Femur (tissue), 1 donor: ENCODE measurements around the gene CAMSAP3.
"Not testable (repeated sequence)": the region's sequence is repeated elsewhere in the genome, so short reads cannot be mapped to it uniquely, and the experiment has no call there.

Source experiments
- DNase-seq: peaks from one replicate; pipeline ENCODE4 v3.0.0-alpha.2; 2017

CAMSAP3 gene

DNA sequence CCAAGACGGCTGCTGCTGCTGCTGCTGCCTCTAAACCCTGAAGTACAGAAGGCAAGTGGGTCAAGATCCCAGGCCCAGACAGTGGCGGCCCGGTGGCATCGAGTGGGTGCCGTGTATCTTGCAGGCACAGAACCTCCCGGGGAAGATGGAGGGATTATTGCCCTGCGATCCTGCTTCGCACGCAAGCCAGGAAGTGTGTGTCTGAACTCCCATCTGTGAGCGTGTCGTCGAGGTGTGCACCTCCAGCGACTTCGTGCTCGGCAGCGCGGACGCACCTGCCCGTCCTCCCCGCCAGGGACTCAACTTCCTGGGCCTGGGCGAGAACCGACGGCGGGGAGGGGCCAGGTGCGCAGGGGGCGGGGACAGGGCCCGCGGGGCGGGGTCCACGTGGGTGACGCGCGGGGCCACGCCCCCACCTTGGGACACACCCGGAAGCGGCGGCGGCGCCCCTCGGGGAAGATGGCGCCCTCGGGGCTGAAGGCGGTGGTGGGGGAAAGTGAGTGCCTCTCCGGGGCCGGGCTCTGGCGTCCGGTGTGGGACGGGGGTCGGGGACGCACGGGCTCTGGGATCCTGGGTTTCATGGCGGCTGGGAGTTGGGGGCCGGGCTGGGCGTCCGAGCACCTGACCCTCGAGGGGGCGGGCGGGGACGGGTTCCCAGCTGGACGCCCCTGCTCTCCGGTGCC, 41.2 kb downstream of the CAMSAP3 start, which contains the start of gene STXBP2:
Gene STXBP2, plus strand, starts transcription at position 420 of the 683 bp plus-strand sequence. Its CDS starts 40 bp downstream, at position 460.
- peak; percentile 66 for DNase-seq

DNA sequence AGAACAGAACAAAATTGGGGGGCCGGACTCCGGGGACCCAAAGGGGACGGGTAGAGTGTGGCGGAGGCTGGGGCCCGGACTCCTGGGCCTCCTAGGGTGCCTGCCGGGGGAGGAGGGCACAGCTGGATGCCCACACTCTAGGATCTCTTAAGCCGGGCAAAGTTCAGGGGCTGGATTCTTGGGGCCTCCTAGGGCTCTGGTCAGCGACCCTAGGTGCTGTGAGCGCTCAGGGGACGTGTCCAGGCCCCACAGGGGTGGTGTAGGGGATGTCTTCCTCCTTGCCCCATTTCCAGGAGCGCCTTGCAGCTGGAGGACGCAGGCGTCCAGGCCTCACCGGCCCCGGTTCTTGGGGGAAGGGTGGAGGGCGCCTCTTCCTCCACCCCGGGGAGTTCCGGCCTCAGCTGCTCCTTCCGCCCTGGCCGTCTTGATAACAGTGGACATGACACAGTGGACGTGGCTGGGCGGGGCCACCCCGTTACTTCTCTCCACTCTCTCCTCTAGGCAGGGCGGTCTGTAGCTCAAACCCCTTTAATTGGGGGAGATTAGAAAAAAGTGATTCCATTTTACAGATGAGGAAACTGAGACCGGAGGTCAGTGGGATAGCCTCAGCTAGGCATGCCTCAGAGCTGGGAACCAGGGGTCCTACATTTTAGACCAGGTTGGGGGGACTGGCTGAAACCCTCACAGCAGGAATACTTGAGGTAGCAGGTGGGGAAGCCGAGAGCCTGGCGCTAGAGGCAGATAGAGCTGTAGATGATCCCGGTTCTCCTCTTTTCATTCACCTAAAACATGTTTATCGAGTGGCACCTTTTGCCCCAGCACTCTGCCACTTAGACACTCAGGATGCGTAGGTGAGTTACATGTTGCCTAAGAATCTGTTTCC, 42.0 kb downstream of the CAMSAP3 start:
- peak; percentile 47 for DNase-seq

DNA sequence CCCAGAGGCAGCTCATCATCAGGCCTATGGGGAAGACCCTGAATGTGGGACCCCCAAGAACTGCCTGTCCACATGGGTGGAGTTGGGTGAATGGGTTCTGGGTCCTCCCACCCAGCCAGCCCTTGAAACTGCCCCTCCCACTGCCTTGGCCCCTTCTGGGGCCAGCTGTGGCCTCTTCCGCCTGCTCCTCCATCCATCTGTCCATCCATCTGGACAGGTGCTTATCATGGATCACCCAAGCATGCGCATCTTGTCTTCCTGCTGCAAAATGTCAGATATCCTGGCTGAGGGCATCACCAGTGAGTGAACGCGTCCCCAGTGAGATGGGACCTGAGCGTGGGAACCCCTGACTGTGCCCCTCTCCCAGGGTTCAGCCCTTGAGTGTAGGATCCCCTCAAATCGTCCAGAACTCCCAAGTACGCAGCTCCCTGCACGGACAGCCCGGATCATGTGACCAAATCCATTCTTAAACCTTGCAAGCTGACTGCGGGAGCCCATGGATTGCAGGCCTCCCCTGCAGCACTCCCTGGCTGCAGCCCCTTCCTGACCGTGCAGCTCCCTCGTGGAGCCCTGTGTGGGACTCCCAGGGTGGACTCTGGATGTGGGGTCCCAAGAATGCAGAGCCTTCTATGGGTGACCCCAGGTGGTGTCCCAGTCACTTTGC, 43.3 kb downstream of the CAMSAP3 start:
- no peak for DNase-seq

DNA sequence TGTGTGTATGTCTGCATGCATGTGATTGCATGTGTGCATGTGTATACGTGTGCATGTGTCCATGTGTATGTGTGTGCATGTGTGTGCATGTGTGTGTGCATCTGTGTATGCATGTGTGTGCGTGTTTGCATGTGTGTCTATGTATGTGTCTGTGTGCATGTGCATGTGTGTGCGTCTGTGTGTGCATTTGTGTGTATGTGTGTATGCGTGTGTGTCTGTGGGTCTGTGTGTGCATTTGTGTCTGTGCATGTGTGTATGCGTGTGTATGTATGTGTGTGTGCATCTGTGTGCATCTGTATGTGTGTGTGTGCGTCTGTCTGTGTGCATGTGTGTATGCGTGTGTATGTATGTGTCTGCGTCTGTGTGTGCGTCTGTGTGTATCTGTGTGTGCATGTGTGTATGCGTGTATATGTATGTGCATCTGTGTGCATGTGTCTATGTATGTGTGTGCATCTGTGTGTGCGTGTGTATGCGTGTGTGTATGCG, 44.2 kb downstream of the CAMSAP3 start:
- DNase-seq = no peak

DNA sequence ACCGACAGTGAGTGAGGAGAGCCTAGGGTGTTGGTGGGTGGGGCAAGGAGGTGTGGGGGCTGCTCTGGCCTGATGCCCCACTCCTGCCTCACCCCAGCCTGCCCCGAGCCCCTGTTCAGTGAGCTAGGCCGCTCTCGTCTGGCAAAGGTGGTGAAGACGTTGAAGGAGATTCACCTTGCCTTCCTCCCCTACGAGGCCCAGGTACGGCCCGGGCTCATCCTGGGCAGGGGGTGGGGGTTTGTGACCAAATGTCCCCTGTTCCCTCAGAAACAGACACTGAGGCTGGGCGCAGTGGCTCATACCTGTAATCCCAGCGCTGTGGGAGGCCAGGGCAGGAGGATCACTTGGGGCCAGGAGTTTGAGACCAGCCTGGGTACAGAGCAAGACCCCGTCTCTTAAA, 45.1 kb downstream of the CAMSAP3 start:
- no peak for DNase-seq

DNA sequence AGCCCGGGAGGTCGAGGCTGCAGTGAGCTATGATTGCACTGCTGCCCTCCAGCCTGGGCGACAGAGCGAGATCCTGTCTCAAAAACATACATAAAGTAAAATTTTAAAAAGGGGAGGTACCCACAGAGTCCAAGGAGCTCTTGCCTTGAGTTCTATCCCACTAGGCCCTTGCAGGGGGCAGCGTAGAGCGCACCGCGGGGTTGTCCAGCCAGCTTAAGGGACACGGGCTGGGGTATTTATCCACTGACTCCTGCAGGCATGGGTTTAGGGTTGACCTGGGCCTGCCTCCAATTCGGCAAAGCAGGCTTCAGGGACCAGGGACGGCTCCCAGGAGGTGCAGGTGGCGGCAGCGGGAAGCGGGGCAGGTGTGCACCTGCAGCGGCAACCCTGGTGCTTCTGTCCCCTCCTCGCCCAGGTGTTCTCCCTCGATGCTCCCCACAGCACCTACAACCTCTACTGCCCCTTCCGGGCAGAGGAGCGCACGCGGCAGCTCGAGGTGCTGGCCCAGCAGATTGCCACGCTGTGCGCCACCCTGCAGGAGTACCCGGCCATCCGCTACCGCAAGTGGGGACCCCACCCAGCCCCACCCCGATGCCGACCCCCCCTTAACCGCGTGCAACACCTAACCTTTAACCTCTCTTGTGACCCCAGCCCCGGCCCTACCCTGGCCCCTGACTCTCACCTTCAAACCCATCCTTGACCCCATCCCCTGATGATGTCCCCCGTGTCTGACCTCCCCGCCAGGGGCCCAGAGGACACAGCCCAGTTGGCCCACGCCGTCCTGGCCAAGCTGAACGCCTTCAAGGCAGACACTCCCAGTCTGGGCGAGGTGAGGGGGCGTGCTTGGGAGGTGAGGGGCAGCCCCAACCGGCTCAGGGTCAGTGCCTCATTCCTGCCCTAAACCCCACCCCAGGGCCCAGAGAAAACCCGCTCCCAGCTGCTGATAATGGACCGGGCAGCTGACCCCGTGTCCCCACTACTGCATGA, 45.9 kb downstream of the CAMSAP3 start:
- DNase-seq = no peak

DNA sequence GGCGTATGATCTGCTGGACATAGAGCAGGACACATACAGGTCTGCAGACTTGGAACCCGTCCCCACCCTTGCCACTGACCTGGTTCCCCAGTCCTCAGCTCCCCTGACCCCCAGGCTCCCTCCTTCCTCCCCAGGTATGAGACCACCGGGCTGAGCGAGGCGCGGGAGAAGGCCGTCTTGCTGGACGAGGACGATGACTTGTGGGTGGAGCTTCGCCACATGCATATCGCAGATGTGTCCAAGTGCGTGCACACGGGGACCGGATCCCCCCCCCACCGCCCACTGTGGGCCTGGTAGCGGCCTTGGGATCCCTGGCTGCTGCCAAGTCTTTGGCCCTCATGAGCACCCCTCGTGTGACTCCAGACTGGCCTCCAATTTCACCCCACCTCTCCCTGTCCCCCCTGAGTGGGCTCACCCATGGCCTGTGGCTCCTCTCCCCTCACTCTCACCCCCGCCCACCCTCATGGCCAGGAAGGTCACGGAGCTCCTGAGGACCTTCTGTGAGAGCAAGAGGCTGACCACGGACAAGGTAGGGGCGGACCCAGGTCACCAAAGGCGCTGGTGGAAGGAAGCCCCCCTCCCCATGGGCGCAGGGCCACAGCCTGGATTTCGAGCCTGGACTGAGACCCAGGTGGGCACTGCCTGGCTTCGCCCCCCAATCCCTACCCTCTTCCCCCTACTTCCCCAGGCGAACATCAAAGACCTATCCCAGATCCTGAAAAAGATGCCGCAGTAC, 46.8 kb downstream of the CAMSAP3 start:
- no peak for DNase-seq

DNA sequence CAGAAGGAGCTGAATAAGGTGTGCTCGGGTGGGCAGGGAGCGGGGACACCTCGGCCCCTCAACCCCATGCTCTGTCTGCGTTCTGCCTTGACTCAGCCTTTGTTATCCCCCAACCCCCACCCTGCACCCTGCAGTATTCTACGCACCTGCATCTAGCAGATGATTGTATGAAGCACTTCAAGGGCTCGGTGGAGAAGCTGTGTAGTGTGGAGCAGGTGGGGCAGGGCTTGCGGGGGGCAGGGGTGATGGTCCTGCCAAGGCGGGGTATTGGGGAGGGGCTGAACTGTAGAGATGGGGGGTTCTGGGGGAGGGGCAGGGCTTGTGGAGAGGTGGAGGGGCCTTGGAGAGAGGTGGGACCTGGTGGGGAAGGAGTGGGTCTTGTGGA, 47.4 kb downstream of the CAMSAP3 start:
- no peak for DNase-seq

DNA sequence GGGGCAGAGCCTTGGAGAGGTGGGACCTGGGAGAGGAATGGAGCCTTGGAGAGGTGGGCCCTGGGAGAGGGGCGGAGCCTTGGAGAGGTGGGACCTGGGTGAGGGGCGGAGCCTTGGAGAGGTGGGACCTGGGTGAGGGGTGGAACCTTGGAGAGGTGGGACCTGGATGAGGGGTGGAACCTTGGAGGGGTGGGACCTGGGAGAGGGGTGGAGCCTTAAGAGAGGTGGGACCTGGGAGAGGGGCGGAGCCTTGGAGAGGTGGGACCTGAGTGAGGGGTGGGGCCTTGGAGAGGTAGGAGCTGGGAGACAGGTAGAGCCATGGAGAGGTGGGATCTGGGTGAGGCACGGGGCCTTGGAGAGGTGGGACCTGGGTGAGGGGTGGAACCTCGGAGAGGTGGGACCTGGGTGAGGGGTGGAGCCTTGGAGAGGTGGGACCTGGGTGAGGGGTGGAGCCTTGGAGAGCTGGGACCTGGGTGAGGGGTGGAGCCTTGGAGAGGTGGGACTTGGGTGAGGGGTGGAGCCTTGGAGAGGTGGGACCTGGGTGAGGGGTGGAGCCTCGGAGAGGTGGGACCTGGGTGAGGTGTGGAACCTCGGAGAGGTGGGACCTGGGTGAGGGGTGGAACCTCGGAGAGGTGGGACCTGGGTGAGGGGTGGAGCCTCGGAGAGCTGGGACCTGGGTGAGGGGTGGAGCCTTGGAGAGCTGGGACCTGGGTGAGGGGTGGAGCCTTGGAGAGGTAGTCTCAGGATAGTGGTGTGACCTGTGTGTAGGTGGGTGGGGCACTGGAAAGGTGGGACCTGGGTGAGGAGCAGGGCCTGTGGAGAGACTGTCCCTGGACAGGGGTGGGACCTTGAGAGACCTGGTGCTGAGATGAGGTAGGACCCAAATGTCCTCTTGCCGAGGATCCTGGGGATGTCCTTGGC, 48.2 kb downstream of the CAMSAP3 start:
- not testable (repeated sequence) for DNase-seq

DNA sequence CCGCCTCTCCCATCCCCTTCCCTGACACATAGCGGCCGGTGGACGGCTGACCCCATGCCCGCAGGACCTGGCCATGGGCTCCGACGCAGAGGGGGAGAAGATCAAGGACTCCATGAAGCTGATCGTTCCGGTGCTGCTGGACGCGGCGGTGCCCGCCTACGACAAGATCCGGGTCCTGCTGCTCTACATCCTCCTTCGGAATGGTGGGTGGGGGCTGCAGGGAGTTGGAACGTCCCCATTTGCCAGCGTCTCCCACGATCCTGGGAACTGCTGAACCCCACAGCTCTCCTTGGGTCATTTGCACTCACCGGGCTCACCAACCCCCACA, 48.9 kb downstream of the CAMSAP3 start:
- DNase-seq = no peak

DNA sequence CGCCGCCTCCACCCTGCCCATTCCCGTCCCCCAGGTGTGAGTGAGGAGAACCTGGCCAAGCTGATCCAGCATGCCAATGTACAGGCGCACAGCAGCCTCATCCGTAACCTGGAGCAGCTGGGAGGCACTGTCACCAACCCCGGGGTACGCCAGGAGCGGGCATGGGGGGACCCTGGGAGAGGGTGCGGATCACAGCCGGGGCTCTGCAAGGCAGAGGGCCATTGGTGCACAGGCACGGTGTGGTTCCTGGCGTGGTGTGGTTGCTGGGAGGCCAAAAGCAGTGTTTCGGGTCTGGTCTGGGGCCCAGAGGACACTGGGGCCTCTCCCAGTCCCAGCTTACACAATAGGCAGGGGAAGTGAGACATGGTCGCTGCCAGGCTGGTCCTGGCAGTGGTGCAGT, 49.5 kb downstream of the CAMSAP3 start:
- no peak for DNase-seq

DNA sequence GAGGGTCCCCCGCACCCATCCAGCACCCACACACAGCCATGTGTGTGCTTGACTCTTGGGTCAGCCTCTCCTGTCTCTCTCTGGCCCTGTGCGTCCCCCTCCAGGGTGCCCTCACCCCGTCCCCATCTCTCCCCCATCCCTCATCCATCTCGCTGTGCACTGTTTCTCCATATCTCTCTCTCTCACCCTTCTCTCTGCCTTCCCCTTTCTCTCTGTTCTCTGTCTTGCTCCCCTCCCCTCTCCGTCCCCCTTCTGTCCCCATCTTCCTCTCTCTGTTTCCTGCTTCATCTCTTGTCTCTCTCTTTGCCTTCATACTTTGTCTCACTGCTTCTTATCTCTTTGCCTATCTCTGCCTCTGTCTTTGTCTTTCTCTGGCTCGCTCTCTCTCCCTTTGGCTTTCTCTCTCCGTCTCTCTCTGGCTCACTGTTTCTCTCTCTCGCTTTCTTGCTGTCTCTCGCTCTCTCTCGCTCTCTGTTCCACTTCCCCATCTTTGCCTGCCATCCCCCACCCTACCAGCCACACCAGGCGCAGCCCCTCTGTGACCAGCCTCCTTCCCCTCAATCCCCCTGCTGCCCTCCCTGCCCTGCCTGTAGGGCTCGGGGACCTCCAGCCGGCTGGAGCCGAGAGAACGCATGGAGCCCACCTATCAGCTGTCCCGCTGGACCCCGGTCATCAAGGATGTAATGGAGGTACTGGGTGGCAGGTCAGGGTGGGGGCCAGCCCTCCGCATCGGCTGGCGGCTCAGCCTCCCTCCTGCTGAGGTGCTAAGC, 50.2 kb downstream of the CAMSAP3 start:
- no peak for DNase-seq

DNA sequence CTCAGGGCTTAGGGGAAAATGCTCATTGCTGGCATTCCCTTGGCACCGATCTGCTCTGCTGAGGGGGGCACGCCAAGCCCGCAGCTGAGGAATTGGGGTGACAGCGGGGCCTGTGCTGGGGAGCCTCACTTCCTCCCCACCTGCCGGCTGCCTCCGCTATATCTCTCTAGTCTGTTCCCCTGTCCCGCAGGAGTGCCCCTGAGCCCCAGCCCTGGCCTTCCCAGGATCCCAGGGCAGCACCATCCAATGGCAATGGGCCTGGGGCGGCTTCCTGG, 50.7 kb downstream of the CAMSAP3 start:
- DNase-seq = no peak

DNA sequence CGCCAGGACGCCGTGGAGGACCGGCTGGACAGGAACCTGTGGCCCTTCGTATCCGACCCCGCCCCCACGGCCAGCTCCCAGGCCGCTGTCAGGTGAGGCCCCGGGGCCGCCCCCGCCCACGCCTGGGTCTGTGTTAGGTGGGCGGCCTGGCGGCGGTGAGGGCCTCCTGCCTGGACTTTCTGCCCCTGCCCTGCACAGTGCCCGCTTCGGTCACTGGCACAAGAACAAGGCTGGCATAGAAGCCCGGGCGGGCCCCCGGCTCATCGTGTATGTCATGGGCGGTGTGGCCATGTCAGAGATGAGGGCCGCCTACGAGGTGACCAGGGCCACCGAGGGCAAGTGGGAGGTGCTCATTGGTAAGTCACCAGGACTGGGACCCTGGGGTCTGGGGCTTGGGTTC, 51.5 kb downstream of the CAMSAP3 start:
- DNase-seq = no peak

DNA sequence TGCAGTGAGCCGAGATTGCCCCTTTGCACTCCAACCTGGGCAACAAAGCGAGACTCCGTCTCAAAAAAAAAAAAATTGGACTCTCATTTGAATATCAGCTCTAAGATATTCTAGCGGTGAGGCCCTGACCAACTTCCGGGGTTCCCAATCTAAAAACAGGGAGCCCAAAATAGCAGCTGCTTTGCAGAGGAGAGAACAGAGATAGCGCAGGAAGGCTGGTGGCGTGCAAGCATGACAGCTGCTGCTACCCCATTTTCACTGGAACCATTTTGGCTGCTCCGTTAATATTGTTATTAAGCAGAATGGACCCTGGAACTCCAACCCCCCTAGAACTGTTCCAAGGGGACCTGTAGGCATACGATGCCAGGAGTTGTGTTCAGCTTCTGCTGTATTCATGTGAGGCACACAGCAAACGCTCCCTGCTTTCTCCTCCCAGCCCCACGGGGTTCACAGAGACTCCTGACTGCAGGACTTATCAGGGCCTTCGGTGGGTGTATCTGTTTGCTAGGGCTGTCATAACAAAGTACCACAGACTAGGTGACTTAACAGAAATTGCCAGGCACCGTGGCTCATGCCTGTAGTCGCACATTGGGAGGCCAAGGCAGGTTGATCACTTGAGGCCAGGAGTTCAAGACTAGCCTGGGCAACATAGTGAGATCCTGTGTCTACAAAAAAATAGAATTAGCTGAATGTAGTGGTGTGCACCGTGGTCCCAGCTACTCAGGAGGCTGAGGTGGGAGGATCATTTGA, 52.8 kb downstream of the CAMSAP3 start:
- no peak for DNase-seq

DNA sequence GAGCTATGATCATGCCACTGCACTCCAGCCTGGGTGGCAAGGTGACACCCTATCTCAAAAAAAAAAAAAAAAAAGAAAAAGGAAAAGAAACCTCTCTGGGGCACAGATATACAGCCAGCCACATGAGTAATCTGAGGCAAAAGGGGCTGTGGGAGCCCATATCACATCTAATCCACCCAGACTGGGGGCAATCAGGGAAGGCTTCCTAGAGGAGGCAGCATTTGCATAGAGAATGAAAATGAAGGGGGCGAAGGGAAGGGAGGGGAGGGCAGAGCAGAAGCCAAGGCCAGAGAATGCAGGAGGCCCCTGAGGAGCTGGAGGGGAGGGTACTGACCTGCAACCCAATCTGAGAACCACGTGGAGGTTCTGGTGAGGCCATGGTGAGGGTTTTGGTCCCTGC, 54.5 kb downstream of the CAMSAP3 start:
- DNase-seq = no peak

DNA sequence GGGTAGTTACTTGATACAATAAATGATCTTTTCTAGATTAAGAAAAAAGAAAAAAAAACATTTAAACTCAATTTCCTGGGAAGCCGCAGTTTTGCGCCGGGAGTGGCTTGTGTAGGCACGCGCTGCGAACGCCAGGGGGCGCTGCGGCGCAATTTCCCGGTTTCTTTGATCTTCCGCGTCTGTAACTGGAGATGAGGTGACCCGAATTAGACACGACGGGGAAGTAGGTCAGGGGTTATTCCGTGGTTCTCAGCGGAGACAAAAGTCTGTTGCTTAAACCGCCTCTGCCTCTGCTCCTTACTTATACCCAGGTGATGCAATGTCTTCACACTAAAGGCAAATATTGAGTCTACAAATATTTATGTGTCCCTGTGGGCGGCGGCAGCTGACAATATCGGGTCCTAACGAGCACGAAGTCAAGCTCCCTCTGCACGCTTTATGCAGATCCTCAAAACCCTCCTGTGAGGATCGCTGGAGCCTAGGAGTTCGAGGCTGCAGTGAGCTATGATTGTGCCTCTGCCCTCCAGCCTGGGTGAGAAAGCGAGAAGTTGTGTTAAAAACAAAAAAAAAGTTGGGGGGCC, 56.5 kb downstream of the CAMSAP3 start:
- peak; percentile 91 for DNase-seq

DNA sequence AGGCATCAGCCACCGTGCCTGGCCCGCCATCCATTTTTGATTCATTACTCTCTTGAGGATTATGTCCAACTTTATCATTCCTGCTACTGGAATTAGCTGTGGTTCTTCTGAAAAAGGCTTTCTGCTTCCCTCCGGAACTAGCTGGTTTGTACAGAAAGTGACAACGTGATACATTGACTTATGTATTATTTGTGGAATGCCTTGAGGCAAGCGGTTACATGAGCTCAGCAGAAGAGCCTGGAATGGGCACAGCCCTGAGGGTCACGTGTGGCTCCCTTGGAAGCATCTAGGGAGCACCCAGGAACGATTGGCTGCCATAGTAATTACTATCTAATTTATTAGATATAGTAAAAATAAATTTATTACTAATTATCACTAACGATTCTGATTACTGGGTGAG, 58.7 kb downstream of the CAMSAP3 start:
- DNase-seq = no peak

DNA sequence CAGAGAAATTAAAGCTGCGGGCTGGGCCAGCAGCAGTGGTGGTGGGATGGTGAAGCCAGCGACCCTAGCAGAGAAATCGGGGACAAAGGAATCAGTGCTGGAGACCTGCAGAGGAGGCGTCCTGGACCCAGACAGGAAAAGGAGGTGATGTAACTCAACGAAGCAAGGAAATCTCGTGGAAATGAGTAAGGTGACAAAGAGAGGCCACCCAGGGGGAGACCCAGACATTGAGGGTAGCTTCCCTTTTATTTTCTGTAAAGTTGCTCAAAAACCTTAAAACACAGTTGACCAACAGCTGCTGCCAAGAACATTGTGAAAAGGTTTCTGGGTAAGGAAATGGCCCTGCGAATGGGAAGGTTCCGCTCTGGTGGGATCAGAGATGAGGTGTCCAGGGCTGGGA, 59.9 kb downstream of the CAMSAP3 start:
- no peak for DNase-seq
